ENCODE data around the gene FMNL2. TPM values are rescaled to one million over a fixed set of nuclear protein-coding genes. Genes with fewer than 3 reads are reported as not detected.

FMNL2 gene
- total RNA-seq, 1 experiment from 2014 or later = 28.1 TPM

DNA sequence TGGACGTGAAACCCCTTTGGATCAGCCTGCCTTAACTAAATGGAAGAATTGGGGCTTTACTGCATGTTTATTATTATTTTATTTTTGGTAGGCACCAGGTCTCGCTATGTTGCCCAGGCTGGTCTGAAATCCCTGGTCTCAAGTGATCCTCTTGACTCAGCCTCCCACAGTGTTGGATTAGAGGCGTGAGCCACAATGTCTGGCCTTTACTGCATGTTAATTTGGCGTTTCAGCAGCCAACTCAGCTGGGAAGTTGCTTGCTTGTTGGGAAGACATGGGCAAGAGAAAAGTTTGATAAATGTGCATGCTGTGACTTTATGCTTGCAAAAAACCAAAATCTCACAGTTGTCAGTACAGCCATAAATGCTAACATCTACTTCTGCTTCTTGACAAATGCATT lies 105.1 kb downstream of the FMNL2 start:
- ChIA-PET POLR2A (no interaction called here), CTCF (no interaction called here), RAD21 (ENCODE audit: low non-redundant PET in 1 of 2, low total read pairs in 2 of 2, uncharacterized antibody in 2 of 2, unreplicated experiment in 2 of 2) (no interaction called here)
- Histone ChIP-seq H3K27me3 (ENCODE audit: insufficient read depth, low read length) (no peaks in the 10 kb centered on the region), H3K4me3 (replicated peaks in 1 of 2; ENCODE audit: low read depth in 1 of 2, low read length in 2 of 2) (no peak overlapping the region), H3K9ac (ENCODE audit: low read length) (no peak overlapping the region), H3K9me3 (ENCODE audit: control insufficient read depth in 1 of 2, insufficient read depth in 1 of 2, low read depth in 1 of 2, low read length in 2 of 2) (no peaks in the 10 kb centered on the region), H3K36me3 (ENCODE audit: control insufficient read depth in 1 of 2, insufficient read depth in 2 of 2, low read length in 2 of 2) (no peaks in the 10 kb centered on the region), H3K4me1 (ENCODE audit: control insufficient read depth in 1 of 2, insufficient read depth in 2 of 2, low read length in 2 of 2) (no peaks in the 10 kb centered on the region), H3K9me2 (ENCODE audit: insufficient read depth) (no peaks in the 10 kb centered on the region), H3K4me2 (ENCODE audit: low read length) (no peak overlapping the region), H4K20me1 (ENCODE audit: insufficient read depth) (no peaks in the 10 kb centered on the region), H2AFZ (ENCODE audit: low read depth, low read length, poor library complexity, severe bottlenecking) (no peak overlapping the region), H3K27ac (ENCODE audit: low read depth, low read length) (no peak overlapping the region), H3K79me2 (ENCODE audit: insufficient read depth, low read length) (peaks cover 22% of the 10 kb centered on the region)
- ATAC-seq (no peak), DNase-seq (ENCODE audit: low read depth, low spot score) (no peak)
- TF ChIP-seq POLR2AphosphoS5 (IDR thresholded peaks at IDR 0.05; ENCODE audit: low read depth, low read length) (no peak), FOSL1 (IDR thresholded peaks at IDR 0.05; ENCODE audit: low read depth) (no peak), YY1 (IDR thresholded peaks at IDR 0.05; ENCODE audit: extremely low read depth, insufficient replicate concordance, low read depth, low read length) (no peak), ELF1 (IDR thresholded peaks at IDR 0.05; ENCODE audit: borderline replicate concordance, low read depth) (no peak), JUND (IDR thresholded peaks at IDR 0.05) (no peak), SIN3A (IDR thresholded peaks at IDR 0.05; ENCODE audit: low read depth) (no peak), ZNF274 (IDR thresholded peaks at IDR 0.05; ENCODE audit: low read depth, low read length) (no peak), SP1 (IDR thresholded peaks at IDR 0.05; ENCODE audit: low read depth) (no peak)
- TF ChIP-seq, protein P1, sequence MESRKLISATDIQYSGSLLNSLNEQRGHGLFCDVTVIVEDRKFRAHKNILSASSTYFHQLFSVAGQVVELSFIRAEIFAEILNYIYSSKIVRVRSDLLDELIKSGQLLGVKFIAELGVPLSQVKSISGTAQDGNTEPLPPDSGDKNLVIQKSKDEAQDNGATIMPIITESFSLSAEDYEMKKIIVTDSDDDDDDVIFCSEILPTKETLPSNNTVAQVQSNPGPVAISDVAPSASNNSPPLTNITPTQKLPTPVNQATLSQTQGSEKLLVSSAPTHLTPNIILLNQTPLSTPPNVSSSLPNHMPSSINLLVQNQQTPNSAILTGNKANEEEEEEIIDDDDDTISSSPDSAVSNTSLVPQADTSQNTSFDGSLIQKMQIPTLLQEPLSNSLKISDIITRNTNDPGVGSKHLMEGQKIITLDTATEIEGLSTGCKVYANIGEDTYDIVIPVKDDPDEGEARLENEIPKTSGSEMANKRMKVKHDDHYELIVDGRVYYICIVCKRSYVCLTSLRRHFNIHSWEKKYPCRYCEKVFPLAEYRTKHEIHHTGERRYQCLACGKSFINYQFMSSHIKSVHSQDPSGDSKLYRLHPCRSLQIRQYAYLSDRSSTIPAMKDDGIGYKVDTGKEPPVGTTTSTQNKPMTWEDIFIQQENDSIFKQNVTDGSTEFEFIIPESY (IDR thresholded peaks at IDR 0.05; ENCODE audit: extremely low read depth, insufficient replicate concordance, low read length) = no peak
- TF ChIP-seq, protein P2, sequence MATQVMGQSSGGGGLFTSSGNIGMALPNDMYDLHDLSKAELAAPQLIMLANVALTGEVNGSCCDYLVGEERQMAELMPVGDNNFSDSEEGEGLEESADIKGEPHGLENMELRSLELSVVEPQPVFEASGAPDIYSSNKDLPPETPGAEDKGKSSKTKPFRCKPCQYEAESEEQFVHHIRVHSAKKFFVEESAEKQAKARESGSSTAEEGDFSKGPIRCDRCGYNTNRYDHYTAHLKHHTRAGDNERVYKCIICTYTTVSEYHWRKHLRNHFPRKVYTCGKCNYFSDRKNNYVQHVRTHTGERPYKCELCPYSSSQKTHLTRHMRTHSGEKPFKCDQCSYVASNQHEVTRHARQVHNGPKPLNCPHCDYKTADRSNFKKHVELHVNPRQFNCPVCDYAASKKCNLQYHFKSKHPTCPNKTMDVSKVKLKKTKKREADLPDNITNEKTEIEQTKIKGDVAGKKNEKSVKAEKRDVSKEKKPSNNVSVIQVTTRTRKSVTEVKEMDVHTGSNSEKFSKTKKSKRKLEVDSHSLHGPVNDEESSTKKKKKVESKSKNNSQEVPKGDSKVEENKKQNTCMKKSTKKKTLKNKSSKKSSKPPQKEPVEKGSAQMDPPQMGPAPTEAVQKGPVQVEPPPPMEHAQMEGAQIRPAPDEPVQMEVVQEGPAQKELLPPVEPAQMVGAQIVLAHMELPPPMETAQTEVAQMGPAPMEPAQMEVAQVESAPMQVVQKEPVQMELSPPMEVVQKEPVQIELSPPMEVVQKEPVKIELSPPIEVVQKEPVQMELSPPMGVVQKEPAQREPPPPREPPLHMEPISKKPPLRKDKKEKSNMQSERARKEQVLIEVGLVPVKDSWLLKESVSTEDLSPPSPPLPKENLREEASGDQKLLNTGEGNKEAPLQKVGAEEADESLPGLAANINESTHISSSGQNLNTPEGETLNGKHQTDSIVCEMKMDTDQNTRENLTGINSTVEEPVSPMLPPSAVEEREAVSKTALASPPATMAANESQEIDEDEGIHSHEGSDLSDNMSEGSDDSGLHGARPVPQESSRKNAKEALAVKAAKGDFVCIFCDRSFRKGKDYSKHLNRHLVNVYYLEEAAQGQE (IDR thresholded peaks at IDR 0.05; ENCODE audit: low read depth) = no peak
- TF ChIP-seq, protein P3, sequence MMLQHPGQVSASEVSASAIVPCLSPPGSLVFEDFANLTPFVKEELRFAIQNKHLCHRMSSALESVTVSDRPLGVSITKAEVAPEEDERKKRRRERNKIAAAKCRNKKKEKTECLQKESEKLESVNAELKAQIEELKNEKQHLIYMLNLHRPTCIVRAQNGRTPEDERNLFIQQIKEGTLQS (IDR thresholded peaks at IDR 0.05) = no peak
- intact Hi-C loops (cut with micrococcal nuclease) = no loop called here
- no TSS peak for BruUV-seq (replicated peaks)

Data from HCT116 (cell line).